Astrocyte (in vitro differentiated cells and primary cell): Measurements from ENCODE around the gene GBA3.

Experiments used
- EZH2 ChIP-seq: IDR thresholded peaks from 2 replicates; pipeline ENCODE4 v1.6.1; 2012; ENCODE audit warnings: mild to moderate bottlenecking, low read length, inconsistent platforms; ENCODE audit not compliant: insufficient read depth
- TF ChIP-seq, protein P1 (sequence below): IDR thresholded peaks from 2 replicates; pipeline ENCODE4 v1.5.1; 2011; ENCODE audit warnings: low read depth, mild to moderate bottlenecking, inconsistent platforms, low read length, moderate library complexity; ENCODE audit not compliant: insufficient read depth

- TF ChIP-seq, protein P1, sequence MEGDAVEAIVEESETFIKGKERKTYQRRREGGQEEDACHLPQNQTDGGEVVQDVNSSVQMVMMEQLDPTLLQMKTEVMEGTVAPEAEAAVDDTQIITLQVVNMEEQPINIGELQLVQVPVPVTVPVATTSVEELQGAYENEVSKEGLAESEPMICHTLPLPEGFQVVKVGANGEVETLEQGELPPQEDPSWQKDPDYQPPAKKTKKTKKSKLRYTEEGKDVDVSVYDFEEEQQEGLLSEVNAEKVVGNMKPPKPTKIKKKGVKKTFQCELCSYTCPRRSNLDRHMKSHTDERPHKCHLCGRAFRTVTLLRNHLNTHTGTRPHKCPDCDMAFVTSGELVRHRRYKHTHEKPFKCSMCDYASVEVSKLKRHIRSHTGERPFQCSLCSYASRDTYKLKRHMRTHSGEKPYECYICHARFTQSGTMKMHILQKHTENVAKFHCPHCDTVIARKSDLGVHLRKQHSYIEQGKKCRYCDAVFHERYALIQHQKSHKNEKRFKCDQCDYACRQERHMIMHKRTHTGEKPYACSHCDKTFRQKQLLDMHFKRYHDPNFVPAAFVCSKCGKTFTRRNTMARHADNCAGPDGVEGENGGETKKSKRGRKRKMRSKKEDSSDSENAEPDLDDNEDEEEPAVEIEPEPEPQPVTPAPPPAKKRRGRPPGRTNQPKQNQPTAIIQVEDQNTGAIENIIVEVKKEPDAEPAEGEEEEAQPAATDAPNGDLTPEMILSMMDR: no peak
- no peak for TF ChIP-seq EZH2
Measured at GRCh38 chr4:22850630-22851029, 157.9 kb downstream of the GBA3 start.
